H1 (cell line): ENCODE measurements around the gene MYOM3. TPM values are rescaled to one million over a fixed set of nuclear protein-coding genes. Genes with fewer than 3 reads are reported as not detected.
A peak's percentile ranks its signal among the peaks of the same experiment; 100 is the strongest.

Experiments used
- CTCF ChIA-PET: fragments of 300-600 bp; sonication (Branson Sonifier 250); formaldehyde crosslinking; loops from one replicate; lab custom pipeline; 2021; ENCODE audit not compliant: partially characterized antibody; lab: Charles Lee
- POLR2A ChIA-PET: fragments of 300-600 bp; sonication (Branson Sonifier 250); formaldehyde crosslinking; loops from one replicate; lab custom pipeline; 2021; ENCODE audit warnings: inconsistent platforms; ENCODE audit not compliant: partially characterized antibody; lab: Charles Lee
- DNase-seq, 2 experiments: peaks; one replicate each; pipeline versions ENCODE4 v3.0.0 to v3.0.0-alpha.2; 2010 to 2022; ENCODE audit warnings: low spot score in 2 of 2, low read depth in 1 of 2, mixed read lengths in 1 of 2
- FAIRE-seq: peaks from 2 replicates; lab custom pipeline; 2011; peaks lifted over from hg19 to GRCh38; lab: Jason Lieb, UNC
- H2AFZ ChIP-seq: 2 replicates; pipeline ENCODE4 v1.8.1; 2012; ENCODE audit warnings: low read length, inconsistent platforms
- H2AK5ac ChIP-seq: 2 replicates; pipeline ENCODE4 v1.6.1; 2013; ENCODE audit warnings: low read depth, low read length
- H2BK120ac ChIP-seq: replicated peaks from 2 replicates; pipeline ENCODE3; 2013; ENCODE audit warnings: low read depth, low read length, inconsistent platforms
- H2BK12ac ChIP-seq: 2 replicates; pipeline ENCODE4 v1.6.1; 2013; ENCODE audit warnings: low read depth, low read length
- H2BK15ac ChIP-seq: 2 replicates; pipeline ENCODE4 v1.6.1; 2013; ENCODE audit warnings: low read length
- H2BK20ac ChIP-seq: 2 replicates; pipeline ENCODE4 v1.6.1; 2013; ENCODE audit warnings: low read length
- H2BK5ac ChIP-seq: 2 replicates; pipeline ENCODE4 v1.6.1; 2013; ENCODE audit warnings: low read depth, low read length
- H3K14ac ChIP-seq: 2 replicates; pipeline ENCODE4 v1.6.1; 2013; ENCODE audit warnings: inconsistent platforms; ENCODE audit not compliant: insufficient read length
- H3K18ac ChIP-seq: 2 replicates; pipeline ENCODE4 v1.6.1; 2013; ENCODE audit warnings: low read length; ENCODE audit errors: extremely low read depth
- H3K23ac ChIP-seq: 2 replicates; pipeline ENCODE4 v1.6.1; 2013; ENCODE audit warnings: inconsistent platforms; ENCODE audit not compliant: insufficient read length
- H3K23me2 ChIP-seq: 2 replicates; pipeline ENCODE4 v1.6.1; 2013; ENCODE audit warnings: low read depth, low read length
- H3K27ac ChIP-seq: 2 replicates; pipeline ENCODE4 v1.6.1; 2011; ENCODE audit warnings: low read depth, low read length, inconsistent platforms
- H3K27me3 ChIP-seq, 4 experiments: replicated peaks in 1 of 4; 1 replicate in 1 of 4; 2 replicates in 3 of 4; pipeline versions ENCODE4 v1.6.1 to v1.8.1; 2011 to 2013; ENCODE audit warnings: low read length in 3 of 4, mild to moderate bottlenecking in 3 of 4, inconsistent platforms in 2 of 4, mixed read lengths in 2 of 4, moderate library complexity in 1 of 4; ENCODE audit not compliant: control insufficient read depth in 3 of 4, insufficient read depth in 3 of 4; ENCODE audit errors: extremely low read depth in 1 of 4
- H3K36me3 ChIP-seq, 4 experiments: 2 replicates each; pipeline versions ENCODE4 v1.6.1 to v1.8.1; 2011 to 2013; ENCODE audit warnings: mild to moderate bottlenecking in 4 of 4, low read length in 3 of 4, moderate library complexity in 2 of 4, control low read depth in 1 of 4, inconsistent platforms in 1 of 4; ENCODE audit not compliant: insufficient read depth in 4 of 4, control insufficient read depth in 2 of 4
- H3K4ac ChIP-seq: replicated peaks from 2 replicates; pipeline ENCODE3; 2013; ENCODE audit warnings: low read length, low read depth, mixed read lengths, inconsistent platforms; ENCODE audit not compliant: insufficient read length
- H3K4me1 ChIP-seq, 4 experiments: replicated peaks in 1 of 4; 1 replicate in 1 of 4; 2 replicates in 3 of 4; pipeline versions ENCODE4 v1.6.1 to v1.8.1; 2011 to 2013; ENCODE audit warnings: low read length in 3 of 4, inconsistent platforms in 2 of 4, mixed read lengths in 1 of 4; ENCODE audit not compliant: insufficient read depth in 4 of 4, control insufficient read depth in 3 of 4
- H3K4me2 ChIP-seq, 2 experiments: 2 replicates each; pipeline versions ENCODE4 v1.6.1 to v1.8.1; 2011 to 2013; ENCODE audit warnings: low read depth in 2 of 2, low read length in 2 of 2, control low read depth in 1 of 2, inconsistent platforms in 1 of 2, mild to moderate bottlenecking in 1 of 2; ENCODE audit not compliant: insufficient read depth in 1 of 2
- H3K4me3 ChIP-seq, 4 experiments: fragments of 200-600, 300-600 bp in 1 of 4; sonication (generic), shearing (Covaris generic), sonication (Bioruptor Twin) in 1 of 4; 2 replicates each; pipeline versions ENCODE4 v1.5.1 to v1.8.1; 2011 to 2016; ENCODE audit warnings: low read length in 4 of 4, low read depth in 3 of 4, control low read depth in 2 of 4, inconsistent platforms in 2 of 4, mild to moderate bottlenecking in 2 of 4, mixed read lengths in 1 of 4, moderate library complexity in 1 of 4; ENCODE audit not compliant: insufficient read depth in 2 of 4; ENCODE audit errors: extremely low read depth in 1 of 4
- H3K56ac ChIP-seq: replicated peaks from 2 replicates; pipeline ENCODE3; 2013; ENCODE audit warnings: low read depth, mild to moderate bottlenecking, mixed read lengths, low read length, inconsistent platforms; ENCODE audit not compliant: insufficient read length
- H3K79me1 ChIP-seq: 2 replicates; pipeline ENCODE4 v1.6.1; 2013; ENCODE audit warnings: low read depth, low read length, control low read depth
- H3K79me2 ChIP-seq, 2 experiments: 2 replicates each; pipeline versions ENCODE4 v1.6.1 to v1.8.1; 2012 to 2013; ENCODE audit warnings: low read length in 2 of 2, mild to moderate bottlenecking in 2 of 2, inconsistent platforms in 1 of 2; ENCODE audit not compliant: insufficient read depth in 2 of 2, control insufficient read depth in 1 of 2
- H3K9ac ChIP-seq, 4 experiments: replicated peaks in 1 of 4; 1 replicate in 1 of 4; 2 replicates in 3 of 4; pipeline versions ENCODE4 v1.6.1 to v1.8.1; 2011 to 2013; ENCODE audit warnings: low read depth in 3 of 4, low read length in 3 of 4, control low read depth in 2 of 4, mild to moderate bottlenecking in 2 of 4, moderate library complexity in 2 of 4, inconsistent platforms in 1 of 4; ENCODE audit errors: extremely low read depth in 1 of 4
- H3K9me3 ChIP-seq, 2 experiments: 2 replicates each; pipeline versions ENCODE4 v1.6.1 to v1.8.1; 2012 to 2013; ENCODE audit warnings: mild to moderate bottlenecking in 2 of 2, moderate library complexity in 2 of 2, control low read depth in 1 of 2, inconsistent platforms in 1 of 2, low read depth in 1 of 2, low read length in 1 of 2, mixed read lengths in 1 of 2; ENCODE audit not compliant: insufficient read depth in 2 of 2
- H4K20me1 ChIP-seq, 2 experiments: replicated peaks in 1 of 2; 2 replicates each; pipeline versions ENCODE3 to v1.8.1; 2011 to 2013; ENCODE audit warnings: inconsistent platforms in 2 of 2, low read length in 2 of 2, mild to moderate bottlenecking in 1 of 2; ENCODE audit not compliant: insufficient read depth in 2 of 2, control insufficient read depth in 1 of 2
- H4K5ac ChIP-seq: 2 replicates; pipeline ENCODE4 v1.6.1; 2013; ENCODE audit warnings: low read length, low read depth, mixed read lengths, inconsistent platforms; ENCODE audit not compliant: insufficient read length
- H4K8ac ChIP-seq: 2 replicates; pipeline ENCODE4 v1.8.0; 2013; ENCODE audit warnings: mild to moderate bottlenecking, moderate library complexity, low read length, inconsistent platforms; ENCODE audit not compliant: insufficient read depth; ENCODE audit errors: extremely low read depth
- H4K91ac ChIP-seq: replicated peaks from 2 replicates; pipeline ENCODE3; 2013; ENCODE audit warnings: low read length, mixed read lengths, inconsistent platforms; ENCODE audit not compliant: insufficient read length
- ATF3 ChIP-seq: IDR thresholded peaks from 2 replicates; pipeline ENCODE4 v1.6.1; 2011; ENCODE audit warnings: low read depth, mild to moderate bottlenecking, low read length; ENCODE audit not compliant: insufficient read depth
- CTCF ChIP-seq, 3 experiments: IDR thresholded peaks; 1 replicate in 2 of 3; 2 replicates in 1 of 3; pipeline versions ENCODE4 v1.5.1 to v1.6.1; 2011; ENCODE audit warnings: low read length in 3 of 3, mild to moderate bottlenecking in 3 of 3, inconsistent platforms in 2 of 3, low read depth in 1 of 3, moderate library complexity in 1 of 3; ENCODE audit not compliant: insufficient read depth in 1 of 3; ENCODE audit errors: control extremely low read depth in 1 of 3
- JUND ChIP-seq: IDR thresholded peaks from 2 replicates; pipeline ENCODE4 v1.6.1; 2011; ENCODE audit warnings: mild to moderate bottlenecking, improper control_type of control experiment, low read length
- SUZ12 ChIP-seq: fragments of 200-600 bp; sonication (generic); IDR thresholded peaks from 2 replicates; pipeline ENCODE4 v1.6.1; 2012; ENCODE audit warnings: mild to moderate bottlenecking, inconsistent platforms, low read length, moderate library complexity, mixed read lengths
- TBP ChIP-seq: IDR thresholded peaks from 2 replicates; pipeline ENCODE4 v1.6.1; 2011; ENCODE audit warnings: low read depth, low read length, improper control_type of control experiment
- polyA plus RNA-seq, 7 experiments: library from polyadenylated mRNA; depleted of rRNA in 3 of 7; stranded (reverse) in 5 of 7; unstranded in 2 of 7; fragments of >200 nt in 5 of 7; fragments of 200-250 nt in 2 of 7; gene quantifications; 1 replicate in 5 of 7; 2 replicates in 1 of 7; 4 replicates in 1 of 7; pipeline versions ENCODE4 v1.2.1 to v1.2.3, GENCODE V29; 2011 to 2013; ENCODE audit warnings: missing spikeins in 2 of 7, mixed read lengths in 2 of 7
- total RNA-seq: library from RNA; stranded (reverse); fragmentation: NEBNext Ultra II Directional; extraction: Animal tissue kit (Norgen Biotek cat#: 25700); gene quantifications from 2 replicates; pipeline ENCODE4 v1.2.1, GENCODE V29; 2021

The MYOM3 gene
- total and polyA plus RNA-seq, 2 of the 8 experiments (the other 6 are each of a cell fraction or from before 2014, with no cell fraction given): 0.08 to 0.09 TPM

GRCh38 chr1:24085007-24085406 lies 26.9 kb downstream of the MYOM3 start:
- ChIA-PET CTCF (interaction anchor here (0.9 to 3.9 kb wide), 4 partner anchors 10 to 307 kb away, joined by 3 to 32 read pairs (median 4); no protein-coding TSS in a partner anchor), POLR2A (interaction anchor here (0.7 kb wide), 1 partner anchor 11 kb away, joined by 5 read pairs; no protein-coding TSS in a partner anchor)
- Histone ChIP-seq H2BK15ac (no peak overlapping the region), H3K9ac (no peak overlapping the region), H3K4me3 (no peak overlapping the region), H4K20me1 (no peaks in the 10 kb centered on the region), H4K5ac (no peak overlapping the region), H3K27ac (no peak overlapping the region), H2BK5ac (no peak overlapping the region), H2AK5ac (no peak overlapping the region), H3K36me3 (no peaks in the 10 kb centered on the region), H2BK12ac (no peak overlapping the region), H3K4me1 (no peaks in the 10 kb centered on the region), H3K79me1 (no peaks in the 10 kb centered on the region), H3K56ac (peak overlapping the region; percentile 63), H3K79me2 (no peaks in the 10 kb centered on the region), H2BK20ac (no peak overlapping the region), H3K9me3 (no peaks in the 10 kb centered on the region), H2AFZ (no peak overlapping the region), H3K27me3 (no peaks in the 10 kb centered on the region), H4K8ac (no peak overlapping the region), H3K23ac (no peak overlapping the region), H3K14ac (no peak overlapping the region), H3K4ac (no peak overlapping the region), H3K18ac (no peak overlapping the region), H3K23me2 (peaks cover 5% of the 10 kb centered on the region; the same call in 1 of the 2 replicates), H4K91ac (no peak overlapping the region), H2BK120ac (no peak overlapping the region), H3K4me2 (no peak overlapping the region)
- FAIRE-seq (no peak), DNase-seq (no peak)
- TF ChIP-seq CTCF (IDR thresholded peaks at IDR 0.05; ENCODE audit: control extremely low read depth in 1 of 3, insufficient read depth in 1 of 3, low read depth in 1 of 3, low read length in 3 of 3) (no peak), JUND (no peak), SUZ12 (no peak), TBP (no peak), ATF3 (no peak)
